Esophagus muscularis mucosa (tissue), 4 donors: ENCODE data around the gene ISOC2.

Source experiments
- CTCF ChIP-seq, 3 experiments: fragments of 200-600 bp in 2 of 3; fragments of 450-650 bp in 1 of 3; sonication (generic) in 2 of 3; IDR thresholded peaks; one replicate each; pipeline ENCODE4 v1.5.1; 2017 to 2019; ENCODE audit warnings: antibody characterized with exemption in 3 of 3, mild to moderate bottlenecking in 2 of 3, moderate library complexity in 1 of 3
- EP300 ChIP-seq: sonication (generic); formaldehyde crosslinking; IDR thresholded peaks from one replicate; pipeline ENCODE4 v1.6.1; 2017; ENCODE audit warnings: antibody characterized with exemption
- POLR2A ChIP-seq: fragments of 450-650 bp; IDR thresholded peaks from one replicate; pipeline ENCODE4 v1.6.1; 2017; ENCODE audit warnings: antibody characterized with exemption, moderate library complexity, mild to moderate bottlenecking, low read depth

- no peak for TF ChIP-seq CTCF (IDR thresholded peaks at IDR 0.05)
- TF ChIP-seq EP300, result no peak
- no peak for TF ChIP-seq POLR2A
Observed at GRCh38 chr19:55473225-55474012, 12.0 kb upstream of the ISOC2 start.
